ENCODE results near the gene TCF12.
A peak's percentile ranks its signal among the peaks of the same experiment; 100 is the strongest.

TCF12 gene

GRCh38 chr15:57297630-57298029 lies 379.2 kb downstream of the TCF12 start:
- DNase-seq (ENCODE audit: low spot score): no peak

- no peak for DNase-seq (ENCODE audit: low spot score)
These were observed 379.8 kb downstream of the TCF12 start for GRCh38 chr15:57298204-57298603.

GRCh38 chr15:57298843-57299550 lies 380.6 kb downstream of the TCF12 start:
- no peak for DNase-seq (ENCODE audit: low spot score)

- DNase-seq (ENCODE audit: low spot score): no peak
These were observed 382.9 kb downstream of the TCF12 start for GRCh38 chr15:57301307-57301706.

- no peak for DNase-seq (ENCODE audit: low spot score)
These were observed 384.3 kb downstream of the TCF12 start for GRCh38 chr15:57302640-57303257.

GRCh38 chr15:57305009-57305408 lies 386.6 kb downstream of the TCF12 start:
- DNase-seq (ENCODE audit: low spot score): no peak

GRCh38 chr15:57306161-57306943 lies 387.9 kb downstream of the TCF12 start:
- DNase-seq (ENCODE audit: low spot score): peak; percentile 92

- peak; percentile 39 for DNase-seq (ENCODE audit: low spot score)
These were observed 388.5 kb downstream of the TCF12 start for GRCh38 chr15:57306944-57307411.

- DNase-seq (ENCODE audit: low spot score): no peak
These were observed 389.2 kb downstream of the TCF12 start for GRCh38 chr15:57307527-57308169.

- no peak for DNase-seq (ENCODE audit: low spot score)
These were observed 389.7 kb downstream of the TCF12 start for GRCh38 chr15:57308170-57308545.

- no peak for DNase-seq (ENCODE audit: low spot score)
These were observed 391.7 kb downstream of the TCF12 start for GRCh38 chr15:57309856-57310760.

GRCh38 chr15:57310876-57311275 lies 392.4 kb downstream of the TCF12 start:
- DNase-seq (ENCODE audit: low spot score): no peak

GRCh38 chr15:57312006-57312317 lies 393.5 kb downstream of the TCF12 start:
- DNase-seq (ENCODE audit: low spot score): no peak

- no peak for DNase-seq (ENCODE audit: low spot score)
These were observed 394.1 kb downstream of the TCF12 start for GRCh38 chr15:57312318-57313133.

- DNase-seq (ENCODE audit: low spot score): no peak
These were observed 394.7 kb downstream of the TCF12 start for GRCh38 chr15:57313134-57313483.

- no peak for DNase-seq (ENCODE audit: low spot score)
These were observed 395.8 kb downstream of the TCF12 start for GRCh38 chr15:57314221-57314620.

GRCh38 chr15:57316451-57316850 lies 398.0 kb downstream of the TCF12 start:
- DNase-seq (ENCODE audit: low spot score): no peak

- DNase-seq (ENCODE audit: low spot score): no peak
These were observed 400.9 kb downstream of the TCF12 start for GRCh38 chr15:57319226-57319918.

GRCh38 chr15:57319919-57320560 lies 401.6 kb downstream of the TCF12 start:
- no peak for DNase-seq (ENCODE audit: low spot score)
